ENCODE measurements around the gene KRAS.

- TF ChIP-seq CTCF (IDR thresholded peaks at IDR 0.05) (no peak), POLR2A (IDR thresholded peaks at IDR 0.05) (no peak)
These were observed 2.0 kb downstream of the KRAS start for GRCh38 chr12:25248732-25249131.

Measured in body of pancreas (tissue), 4 donors.